ENCODE measurements around the gene DYNLRB2.

Gene DYNLRB2

DNA sequence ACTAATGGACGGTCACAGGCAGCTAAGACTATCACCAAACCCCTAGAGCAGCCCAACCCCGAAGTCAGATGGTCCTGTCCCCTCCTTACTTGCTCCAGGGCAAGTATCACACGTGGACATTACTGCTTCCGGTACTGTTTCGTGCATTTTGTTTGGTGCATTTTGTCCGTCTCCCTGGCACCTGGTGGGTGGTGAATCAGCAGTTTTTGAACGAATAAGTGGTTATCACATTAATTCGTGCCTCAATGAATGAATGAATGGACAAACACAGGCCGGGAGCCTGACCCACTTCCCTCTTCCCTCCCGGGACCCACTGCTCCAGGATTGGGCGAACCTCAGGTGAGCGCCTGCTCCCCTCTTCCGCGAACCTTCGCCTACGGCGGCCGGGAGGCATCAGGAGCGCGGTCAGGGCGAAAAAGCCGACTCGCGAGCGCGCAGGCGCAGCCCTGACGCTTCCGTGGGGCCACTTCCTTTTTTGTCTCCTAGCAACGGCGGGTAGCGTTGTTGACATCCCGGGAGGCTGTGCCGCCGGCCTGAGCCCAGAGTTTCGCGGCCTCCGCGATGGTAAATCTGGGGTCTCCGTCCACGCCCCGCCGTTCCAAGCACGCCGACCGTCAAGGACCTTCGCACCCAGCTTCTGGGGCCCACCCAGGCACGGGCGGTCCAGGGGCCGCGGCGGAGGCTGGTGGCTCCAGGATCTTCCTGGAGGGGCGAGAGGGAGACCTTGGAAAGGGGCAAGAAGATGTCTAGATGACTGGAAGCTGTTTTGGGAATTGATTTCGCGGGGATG lies at the start of gene DYNLRB2:
DYNLRB2 (plus strand) TSS at position 478 of the 790 bp plus-strand sequence; CDS start at position 562, 84 bp downstream.
- peak; percentile 81 for DNase-seq (ENCODE audit: low read depth)
- peak within 1 kb of the TSS; percentile 70 for H3K4me3 ChIP-seq (ENCODE audit: low read depth, low read length)

DNA sequence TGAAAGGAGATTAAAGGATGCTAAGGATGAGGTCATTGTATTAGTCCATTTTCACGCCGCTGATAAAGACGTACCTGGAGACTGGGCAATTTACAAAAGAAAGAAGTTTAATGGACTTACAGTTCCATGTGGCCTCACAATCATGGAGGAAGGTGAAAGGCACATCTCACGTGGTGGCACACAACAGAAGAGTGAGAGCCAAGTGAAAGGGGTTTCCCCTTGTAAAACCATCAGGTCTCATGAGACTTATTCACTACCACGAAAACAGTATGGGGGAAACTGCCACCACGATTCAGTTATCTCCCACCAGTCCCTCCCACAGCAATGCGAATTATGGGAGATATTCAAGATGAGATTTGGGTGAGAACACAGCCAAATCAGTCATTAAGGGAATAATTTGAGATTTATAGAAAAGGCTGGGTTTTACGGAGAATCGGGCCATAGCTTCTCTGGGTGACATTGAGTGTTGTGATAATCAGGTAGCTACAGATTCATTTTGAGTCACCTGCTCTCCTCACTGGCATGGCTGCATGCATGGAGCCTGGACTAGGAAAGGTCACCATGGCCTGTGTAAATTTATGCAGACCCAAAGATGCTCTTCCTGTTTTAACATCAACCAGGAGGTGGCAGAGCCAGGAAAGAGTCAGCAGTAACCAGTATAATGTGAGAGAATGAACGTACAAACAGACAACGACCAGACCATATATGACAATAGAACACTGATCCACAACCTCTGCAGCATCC lies 40.5 kb upstream of the DYNLRB2 start:
- DNase-seq (ENCODE audit: low read depth), result no peak
- no peak overlapping the region for H3K4me3 ChIP-seq (ENCODE audit: low read depth, low read length)

- no peak for DNase-seq (ENCODE audit: low read depth)
Measured at GRCh38 chr16:80500961-80501525, 39.8 kb upstream of the DYNLRB2 start.

DNA sequence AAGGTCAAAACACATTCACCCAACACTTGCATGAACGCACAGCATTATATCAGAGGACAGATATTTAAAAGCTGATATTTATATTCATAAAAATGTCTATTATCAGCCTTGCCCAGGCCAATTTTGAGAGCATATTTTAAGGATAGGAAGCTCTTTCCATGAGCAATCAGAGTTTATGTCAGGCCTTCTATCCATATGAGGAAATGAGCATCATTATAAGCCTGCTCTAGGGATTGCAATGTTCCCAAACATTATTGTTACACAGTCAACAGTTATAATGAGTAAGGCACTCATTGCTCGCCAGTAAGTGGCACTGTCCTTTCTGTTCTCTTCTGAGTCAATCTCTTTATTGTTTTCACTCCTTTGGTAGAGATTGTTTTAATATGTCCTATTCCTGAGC lies 37.7 kb upstream of the DYNLRB2 start:
- DNase-seq (ENCODE audit: low read depth), result no peak
- no peak overlapping the region for H3K4me3 ChIP-seq (ENCODE audit: low read depth, low read length)

More at GRCh38 chr16:80500961-80501525, 39.8 kb upstream of the DYNLRB2 start:
- no peak overlapping the region for H3K4me3 ChIP-seq (ENCODE audit: low read depth, low read length)

DNA sequence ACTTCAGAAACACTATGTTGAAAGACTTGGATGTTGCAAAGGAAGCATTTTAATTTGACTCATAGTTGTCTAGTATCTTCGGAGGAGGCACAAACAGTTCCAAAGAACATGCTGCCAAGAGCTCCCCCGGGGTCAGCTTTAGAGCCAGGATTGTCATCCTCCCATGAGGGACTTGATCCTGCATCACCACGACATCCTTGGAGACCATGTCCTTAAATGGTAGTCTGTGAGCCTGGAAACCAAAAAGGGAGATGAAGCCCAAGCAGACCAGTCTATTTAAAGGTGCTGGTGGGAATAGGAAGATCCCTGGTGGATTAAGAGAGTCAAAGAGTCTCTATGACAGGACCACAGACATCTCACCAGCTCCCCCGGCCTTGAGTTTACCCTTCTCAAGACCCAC lies 33.3 kb upstream of the DYNLRB2 start:
- H3K4me3 ChIP-seq (ENCODE audit: low read depth, low read length), result no peak overlapping the region
- DNase-seq (ENCODE audit: low read depth), result no peak

GRCh38 chr16:80509872-80510271 lies 30.9 kb upstream of the DYNLRB2 start:
- no peak overlapping the region for H3K4me3 ChIP-seq (ENCODE audit: low read depth, low read length)
- no peak for DNase-seq (ENCODE audit: low read depth)

- no peak for DNase-seq (ENCODE audit: low read depth)
- H3K4me3 ChIP-seq (ENCODE audit: low read depth, low read length), result no peak overlapping the region
Measured at GRCh38 chr16:80511824-80512592, 28.8 kb upstream of the DYNLRB2 start.

DNA sequence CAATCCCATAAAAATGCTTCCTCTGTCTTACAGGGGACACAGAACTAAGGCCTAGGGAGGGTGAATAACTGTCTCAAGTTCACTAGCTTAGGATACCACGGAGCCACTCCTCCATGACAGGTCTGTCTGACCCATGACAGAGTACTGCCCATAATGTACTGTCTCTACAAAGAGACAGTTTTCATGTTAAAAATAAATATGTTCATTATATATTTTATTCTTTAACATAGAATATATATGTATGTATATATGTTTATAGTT lies 28.3 kb upstream of the DYNLRB2 start:
- no peak for DNase-seq (ENCODE audit: low read depth)
- H3K4me3 ChIP-seq (ENCODE audit: low read depth, low read length), result no peak overlapping the region

GRCh38 chr16:80515374-80515773 lies 25.4 kb upstream of the DYNLRB2 start:
- DNase-seq (ENCODE audit: low read depth), result no peak

DNA sequence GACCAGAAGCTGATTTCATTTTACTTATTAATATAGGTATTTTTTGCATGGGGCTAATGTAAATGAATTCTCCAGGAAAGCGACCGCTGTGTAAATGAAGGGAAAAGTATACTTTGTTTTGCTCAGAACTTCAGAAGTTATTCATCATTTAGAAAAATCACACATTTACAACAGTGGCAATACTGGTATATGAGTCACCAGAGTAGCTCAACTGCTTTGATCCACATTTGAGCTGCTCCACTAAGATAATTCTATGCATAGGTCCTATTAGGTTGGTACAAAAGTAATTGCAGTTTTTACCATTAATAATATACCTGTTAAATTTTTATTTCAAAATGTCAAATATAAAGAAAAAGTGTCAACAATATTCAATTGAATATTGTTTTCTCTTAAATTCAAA lies 22.9 kb upstream of the DYNLRB2 start:
- DNase-seq (ENCODE audit: low read depth), result no peak
- H3K4me3 ChIP-seq (ENCODE audit: low read depth, low read length), result no peak overlapping the region

More at GRCh38 chr16:80515374-80515773, 25.4 kb upstream of the DYNLRB2 start:
- H3K4me3 ChIP-seq (ENCODE audit: low read depth, low read length), result no peak overlapping the region

- no peak for DNase-seq (ENCODE audit: low read depth)
- H3K4me3 ChIP-seq (ENCODE audit: low read depth, low read length), result no peak overlapping the region
Measured at GRCh38 chr16:80518436-80518835, 22.4 kb upstream of the DYNLRB2 start.

GRCh38 chr16:80519189-80519588 lies 21.6 kb upstream of the DYNLRB2 start:
- no peak for DNase-seq (ENCODE audit: low read depth)
- H3K4me3 ChIP-seq (ENCODE audit: low read depth, low read length), result no peak overlapping the region

DNA sequence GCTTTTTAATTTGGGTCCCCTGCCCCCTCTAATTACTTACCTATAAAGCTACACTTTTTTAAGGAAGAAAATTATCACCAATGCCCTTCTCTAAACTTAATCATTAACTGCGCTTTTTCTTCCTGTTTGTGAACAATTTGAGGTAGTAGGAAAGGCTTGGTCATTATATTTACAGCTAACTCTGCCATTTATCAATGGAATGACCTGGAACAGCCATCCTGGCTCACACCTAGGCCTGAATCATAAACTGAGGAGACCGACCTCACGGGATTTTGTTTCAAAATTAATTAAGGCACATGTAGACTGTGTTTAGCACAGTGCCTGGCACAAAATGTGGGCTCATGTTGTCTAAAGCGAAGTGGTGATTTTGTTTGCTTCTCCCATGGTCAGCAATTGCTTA lies 15.4 kb upstream of the DYNLRB2 start:
- DNase-seq (ENCODE audit: low read depth), result no peak
- no peak overlapping the region for H3K4me3 ChIP-seq (ENCODE audit: low read depth, low read length)

DNA sequence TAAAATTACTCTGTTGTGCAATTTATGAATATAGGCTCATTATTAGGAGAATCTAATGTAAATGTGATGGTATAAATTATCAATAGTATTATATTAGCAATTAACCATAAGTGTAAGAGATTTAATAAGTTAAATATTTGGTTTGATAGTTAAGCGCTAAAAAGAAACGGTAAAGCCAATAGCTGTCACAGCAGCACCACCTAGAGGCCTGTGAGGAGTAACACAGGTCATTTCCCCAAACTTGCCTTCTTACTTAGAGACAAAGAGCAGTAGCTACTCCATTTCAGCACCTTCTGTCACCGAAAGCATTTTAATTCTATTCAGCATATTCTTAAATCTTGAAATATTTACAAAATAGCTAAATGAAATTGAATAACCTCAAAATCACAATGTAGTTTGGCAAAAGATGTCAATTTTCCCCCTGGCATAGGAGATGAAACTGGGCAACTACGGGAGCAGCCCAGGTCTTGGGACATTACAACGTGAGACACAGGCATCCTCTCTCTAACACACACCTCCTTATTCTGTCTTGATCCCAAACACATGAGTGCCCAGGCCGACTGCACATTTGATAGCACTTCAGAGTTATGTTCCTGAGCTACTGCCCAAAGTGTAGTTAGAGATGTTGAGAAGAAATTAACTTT lies 14.3 kb upstream of the DYNLRB2 start:
- H3K4me3 ChIP-seq (ENCODE audit: low read depth, low read length), result no peak overlapping the region
- DNase-seq (ENCODE audit: low read depth), result peak; percentile 12

DNA sequence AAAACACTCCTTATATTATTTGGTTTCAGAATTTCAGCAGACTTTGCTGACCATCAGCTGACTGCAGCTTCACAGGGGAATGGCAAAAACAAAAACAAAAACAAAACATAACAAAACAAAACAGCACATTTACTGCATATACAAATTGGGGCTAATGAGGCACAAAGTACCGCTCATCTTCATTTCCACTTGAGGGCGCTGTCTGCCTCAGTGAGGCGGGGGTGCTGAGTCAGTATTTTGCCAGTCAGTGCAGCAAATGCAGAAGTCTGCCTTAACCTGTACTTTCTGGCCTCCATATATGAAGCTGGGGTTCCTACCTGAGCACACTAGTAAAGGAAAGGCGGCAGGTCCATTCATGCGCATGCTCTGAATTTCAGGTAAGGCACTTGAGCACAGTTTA lies 13.5 kb upstream of the DYNLRB2 start:
- H3K4me3 ChIP-seq (ENCODE audit: low read depth, low read length), result no peak overlapping the region
- no peak for DNase-seq (ENCODE audit: low read depth)

DNA sequence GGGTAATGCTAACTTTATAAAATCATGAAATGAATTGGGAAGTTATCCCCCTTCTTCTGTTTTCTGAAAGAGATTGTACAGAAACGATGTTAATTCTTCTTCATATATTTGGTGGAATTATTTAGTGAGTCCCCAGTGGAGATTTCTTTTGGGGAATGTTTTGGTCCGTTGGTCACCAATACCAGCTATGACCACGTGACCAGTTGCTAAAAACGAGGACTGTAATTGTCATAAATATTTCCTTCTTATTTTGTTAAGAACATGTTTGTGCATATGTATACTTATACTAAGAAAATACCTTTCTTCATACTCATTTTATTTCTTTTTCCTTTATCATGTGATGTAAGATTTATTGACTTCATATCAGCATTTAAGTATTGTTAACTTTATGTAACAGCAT lies 10.3 kb upstream of the DYNLRB2 start:
- no peak overlapping the region for H3K4me3 ChIP-seq (ENCODE audit: low read depth, low read length)
- DNase-seq (ENCODE audit: low read depth), result no peak

DNA sequence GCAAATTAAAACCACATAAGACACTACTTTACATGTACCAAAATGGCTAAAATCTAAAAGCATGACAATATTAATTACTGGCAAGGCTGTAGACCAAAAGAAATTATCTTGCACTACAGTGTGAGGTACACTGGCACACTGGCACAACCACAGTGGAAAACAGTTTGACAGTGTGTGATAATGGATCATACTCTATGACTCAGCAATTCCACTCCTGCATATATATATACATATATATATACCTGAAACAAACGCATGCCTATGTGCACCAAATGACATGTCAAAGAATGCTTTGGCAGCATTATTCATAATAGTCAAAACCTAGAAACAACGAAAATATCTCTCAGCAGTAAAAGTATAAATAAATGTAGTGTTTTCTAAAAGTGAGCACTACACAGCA lies 4.6 kb upstream of the DYNLRB2 start:
- H3K4me3 ChIP-seq (ENCODE audit: low read depth, low read length), result no peak overlapping the region
- no peak for DNase-seq (ENCODE audit: low read depth)

- H3K4me3 ChIP-seq (ENCODE audit: low read depth, low read length), result peak overlapping the region; percentile 70
- no peak for DNase-seq (ENCODE audit: low read depth)
Measured at GRCh38 chr16:80541306-80541694, 507 bp downstream of the DYNLRB2 start.

GRCh38 chr16:80543162-80543561 lies 2.4 kb downstream of the DYNLRB2 start:
- DNase-seq (ENCODE audit: low read depth), result no peak
- no peak overlapping the region for H3K4me3 ChIP-seq (ENCODE audit: low read depth, low read length)

- no peak for DNase-seq (ENCODE audit: low read depth)
- no peak overlapping the region for H3K4me3 ChIP-seq (ENCODE audit: low read depth, low read length)
Measured at GRCh38 chr16:80544326-80544725, 3.5 kb downstream of the DYNLRB2 start.

All from skeletal muscle cell (primary cell).